Suppressor macrophage treated with lipopolysaccharide for 4 hours (primary cell): ENCODE data around the gene RAPGEF5.

ENCODE experiments used
- DNase-seq: peaks from one replicate; pipeline ENCODE4 v3.0.0-alpha.2; 2020

The RAPGEF5 gene

DNA sequence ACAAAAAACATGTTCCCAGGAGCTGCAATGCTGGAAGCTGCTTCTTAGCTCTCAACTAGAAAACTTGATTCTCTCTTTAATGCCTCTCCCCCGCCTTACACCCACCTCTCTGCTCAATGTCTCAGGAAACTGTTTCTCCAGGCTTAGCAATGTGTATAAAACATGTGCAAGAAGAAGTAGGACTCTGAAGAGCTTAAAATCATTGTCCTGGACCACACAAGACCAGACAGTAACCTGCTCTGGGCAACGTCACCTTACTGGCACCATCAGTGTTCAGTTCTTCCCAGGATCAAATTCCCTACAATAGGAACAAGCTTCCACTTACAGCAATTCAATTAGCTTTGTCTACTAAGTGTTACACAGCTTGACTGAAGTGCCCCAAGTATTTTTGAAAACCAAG is 104.9 kb downstream of the RAPGEF5 start:
- no peak for DNase-seq

DNA sequence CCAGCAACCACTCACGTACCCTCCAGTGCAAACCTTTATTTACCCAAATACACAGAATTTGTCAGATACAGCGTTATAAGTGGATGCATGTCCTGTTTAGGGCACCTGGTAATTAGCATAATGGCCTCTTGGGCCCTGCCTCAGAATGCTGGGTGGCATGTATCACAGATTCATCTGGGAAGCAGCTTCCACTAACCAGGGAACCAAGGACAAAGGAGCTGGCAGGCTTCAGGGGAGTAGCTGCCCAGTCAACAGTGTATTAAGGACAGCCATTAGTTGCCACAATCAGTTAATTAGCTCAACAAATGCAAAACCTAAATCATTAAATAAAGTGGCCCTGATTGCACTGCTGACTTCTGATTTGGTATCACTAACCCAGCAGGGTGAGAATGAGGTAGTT is 105.7 kb downstream of the RAPGEF5 start:
- DNase-seq = no peak

DNA sequence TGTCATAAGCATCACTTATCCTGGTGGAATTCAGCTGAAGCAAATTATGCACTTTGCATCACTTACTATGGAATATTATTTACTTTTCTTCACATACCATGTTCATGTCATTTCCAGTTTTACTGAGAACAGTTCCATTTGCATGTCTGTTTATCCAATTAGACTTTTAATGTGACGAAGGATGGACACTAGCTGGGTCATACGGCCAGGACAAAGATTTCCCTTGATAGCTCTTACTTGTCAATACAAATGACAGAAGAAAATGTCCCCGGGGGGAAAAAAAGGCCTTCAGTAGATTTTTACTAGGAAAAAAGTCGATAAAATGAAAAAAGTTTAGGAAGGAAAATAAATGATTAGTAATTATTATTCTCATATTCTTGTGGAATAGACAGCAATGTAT is 106.6 kb downstream of the RAPGEF5 start:
- DNase-seq = no peak

DNA sequence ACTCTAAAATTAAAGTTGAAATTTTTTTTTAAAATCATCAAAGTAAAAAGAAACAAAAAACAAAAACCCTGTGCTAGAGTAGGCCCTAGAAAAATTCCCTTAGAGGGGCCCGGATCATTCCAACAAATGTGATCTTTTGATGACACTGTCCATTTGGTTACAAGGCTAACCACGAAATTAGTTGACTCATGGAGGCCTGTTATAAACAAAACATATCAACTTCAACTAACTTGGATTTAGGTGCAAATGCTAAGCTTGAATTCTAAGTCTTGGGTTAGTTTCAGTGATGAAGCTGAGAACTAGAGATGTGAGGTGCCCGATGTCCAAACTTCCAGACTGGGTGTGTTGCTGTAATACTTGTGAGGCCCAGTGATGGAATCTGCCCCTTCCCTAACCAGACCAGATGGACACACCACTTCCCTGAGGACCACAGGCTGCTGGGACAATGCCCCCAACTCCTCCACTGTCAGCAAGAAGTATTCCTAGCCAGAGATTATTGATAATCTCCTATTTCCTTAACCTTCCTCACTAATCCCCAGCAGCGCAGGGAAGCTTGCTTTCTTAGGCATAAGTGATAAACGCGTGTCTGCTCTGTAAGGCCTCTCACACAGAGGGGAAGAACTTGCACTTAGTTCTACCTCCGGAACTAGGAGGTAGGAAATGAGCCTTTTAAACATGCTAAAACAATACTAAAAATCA is 108.7 kb downstream of the RAPGEF5 start:
- no peak for DNase-seq

DNA sequence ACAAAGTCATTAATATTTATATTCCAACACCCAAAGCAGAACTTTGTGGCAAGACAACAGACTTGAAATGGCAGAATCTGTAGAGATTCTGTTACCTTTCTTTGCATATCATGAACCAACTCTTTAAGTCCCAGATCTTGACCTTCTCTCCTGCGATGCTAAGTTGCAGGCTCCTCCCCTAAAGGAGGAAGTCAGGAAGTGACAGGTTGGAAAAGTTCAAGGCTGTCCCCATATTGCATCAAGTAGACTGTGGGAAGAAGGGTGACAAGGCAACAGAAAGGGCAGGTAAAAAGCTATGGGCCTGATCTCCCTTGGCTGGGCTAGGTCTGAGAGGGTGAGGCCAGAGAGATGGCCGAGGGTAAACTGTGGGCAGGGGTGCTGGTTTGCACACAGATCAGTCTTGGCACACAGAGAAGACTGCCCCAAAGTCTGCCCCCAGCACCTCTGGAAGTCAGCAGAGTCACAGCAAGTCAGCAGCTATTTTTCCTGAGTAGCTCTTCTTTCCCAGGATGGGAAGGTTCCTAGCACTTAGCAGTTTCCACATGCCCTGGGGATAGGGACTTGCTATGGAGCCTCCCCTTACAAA is 115.1 kb downstream of the RAPGEF5 start:
- no peak for DNase-seq

DNA sequence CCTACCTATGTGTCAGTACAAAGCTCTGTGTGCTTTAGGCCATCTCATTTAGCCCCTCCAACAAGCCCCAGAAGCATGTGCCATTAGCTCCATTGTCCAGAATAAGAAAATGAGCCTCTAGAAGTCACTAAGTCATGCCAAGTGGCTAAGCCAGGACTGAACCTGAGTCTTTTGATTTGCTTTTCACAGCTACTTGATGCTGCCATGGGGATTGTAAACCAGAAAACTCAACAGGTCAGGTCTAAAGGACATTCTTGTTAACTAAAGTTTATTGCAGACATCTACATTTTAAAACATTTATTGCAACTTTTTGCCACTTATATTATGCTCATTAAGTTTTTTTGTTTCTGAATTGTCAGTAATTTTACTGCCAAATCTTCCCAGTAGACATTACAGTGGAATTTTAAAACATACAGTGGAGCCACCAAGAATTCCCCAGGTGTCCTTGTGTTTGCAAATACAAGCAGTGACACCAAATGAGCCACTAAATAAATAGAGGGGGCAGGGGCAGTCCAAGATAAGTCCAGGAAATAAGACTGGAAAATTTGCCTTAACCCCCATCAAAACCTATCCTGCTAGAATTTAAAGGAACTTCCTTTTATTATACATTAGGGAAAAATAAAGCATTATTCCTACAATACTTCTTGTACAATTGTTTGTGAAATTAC is 115.9 kb downstream of the RAPGEF5 start:
- no peak for DNase-seq

DNA sequence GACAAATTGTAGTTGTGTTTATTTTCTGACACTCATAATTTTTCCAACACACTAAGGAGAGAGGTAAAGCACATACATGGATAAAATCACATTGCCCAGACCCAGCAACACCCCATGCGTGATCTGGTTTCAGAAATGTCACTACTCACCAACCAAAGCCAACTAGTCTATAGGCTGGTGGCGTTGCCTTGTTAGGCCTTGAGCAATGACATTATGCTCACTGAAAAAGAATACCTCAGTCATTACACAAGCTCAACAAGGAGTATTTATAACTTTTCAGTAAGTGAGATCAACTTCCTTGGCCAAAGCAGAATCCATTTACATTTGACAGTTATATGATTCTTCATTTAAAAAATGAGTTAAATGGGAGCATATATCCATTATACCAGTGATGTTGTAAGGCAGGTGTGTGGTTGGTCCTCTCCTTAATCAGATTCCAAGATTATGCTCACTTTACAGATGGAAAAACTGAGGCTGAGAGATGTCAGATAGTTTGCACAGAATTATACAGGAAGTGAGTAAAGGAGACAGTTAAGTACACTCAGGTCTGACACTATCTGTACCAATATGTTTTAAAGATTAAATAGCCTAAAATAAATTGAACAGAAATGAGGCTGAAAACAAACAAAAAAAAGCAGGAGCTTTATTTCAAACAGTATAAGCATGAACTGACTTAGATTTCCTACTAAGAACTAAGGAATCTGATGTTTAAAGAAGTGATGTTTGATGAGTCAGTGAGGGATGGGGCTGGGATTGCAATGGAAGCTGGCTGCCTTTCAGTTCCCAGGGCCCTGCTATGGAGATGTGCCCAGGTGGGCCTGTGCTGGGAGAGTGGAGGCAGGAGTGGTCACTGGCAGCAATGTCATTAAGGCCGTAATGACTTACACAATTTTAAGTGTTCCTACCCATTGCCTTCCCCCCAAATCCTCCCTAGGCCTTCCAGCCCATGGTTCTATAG is 118.3 kb downstream of the RAPGEF5 start:
- DNase-seq = no peak

DNA sequence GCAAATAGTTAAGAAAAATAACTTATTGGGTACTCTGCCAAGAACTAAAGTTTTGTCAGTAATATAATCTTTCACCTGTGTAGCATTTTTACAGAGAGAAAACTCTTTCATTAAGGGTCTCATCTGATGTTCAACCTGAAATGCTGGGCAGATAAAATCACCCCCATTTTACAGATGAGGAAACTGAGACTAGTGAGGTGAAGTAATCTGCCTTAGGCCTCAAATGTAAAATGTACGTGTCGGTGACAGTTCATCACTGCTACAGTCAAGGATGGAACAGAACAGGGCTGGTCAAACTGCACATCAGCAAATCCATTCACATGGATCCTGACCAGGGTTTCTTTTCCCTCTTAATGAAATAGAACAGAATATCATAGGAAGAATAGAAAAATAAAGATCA is 121.8 kb downstream of the RAPGEF5 start:
- DNase-seq = no peak

DNA sequence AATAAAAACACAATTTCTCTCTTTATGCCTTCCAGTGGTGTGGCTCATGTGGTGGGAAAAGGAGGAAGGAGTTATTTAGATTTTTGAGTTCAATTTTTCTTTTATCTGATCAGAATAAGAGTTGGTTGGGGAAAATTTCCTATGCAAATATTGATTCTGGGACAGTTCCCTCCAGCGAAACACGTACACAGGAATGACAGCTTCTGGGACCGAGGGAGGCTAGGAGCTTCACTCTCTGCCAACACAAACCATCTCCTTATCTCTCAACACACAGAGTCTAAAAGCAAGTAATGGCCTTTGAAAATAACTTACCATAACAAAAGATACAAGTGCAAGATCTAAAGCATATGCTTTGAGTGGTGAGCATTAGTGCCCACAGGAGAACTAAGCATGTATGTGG is 122.7 kb downstream of the RAPGEF5 start:
- DNase-seq = no peak

DNA sequence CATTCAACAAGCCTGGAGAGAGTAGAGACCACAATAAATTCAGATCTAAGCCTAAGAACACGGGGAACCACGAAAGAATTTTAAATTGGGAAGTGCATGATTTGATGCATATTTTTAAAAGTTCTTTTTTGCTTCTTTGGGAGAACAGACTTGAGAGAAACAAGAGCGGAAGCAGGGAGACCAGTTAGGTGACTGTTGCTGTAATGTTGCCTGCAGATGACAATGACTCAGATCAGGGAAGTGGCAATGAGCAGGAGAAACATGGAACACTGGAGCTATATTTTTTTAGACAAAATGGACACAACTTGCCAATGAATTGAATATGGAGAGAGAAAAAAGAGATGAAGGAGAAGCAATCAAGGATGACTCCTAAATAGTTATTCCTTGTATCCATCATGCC is 125.1 kb downstream of the RAPGEF5 start:
- DNase-seq = no peak

DNA sequence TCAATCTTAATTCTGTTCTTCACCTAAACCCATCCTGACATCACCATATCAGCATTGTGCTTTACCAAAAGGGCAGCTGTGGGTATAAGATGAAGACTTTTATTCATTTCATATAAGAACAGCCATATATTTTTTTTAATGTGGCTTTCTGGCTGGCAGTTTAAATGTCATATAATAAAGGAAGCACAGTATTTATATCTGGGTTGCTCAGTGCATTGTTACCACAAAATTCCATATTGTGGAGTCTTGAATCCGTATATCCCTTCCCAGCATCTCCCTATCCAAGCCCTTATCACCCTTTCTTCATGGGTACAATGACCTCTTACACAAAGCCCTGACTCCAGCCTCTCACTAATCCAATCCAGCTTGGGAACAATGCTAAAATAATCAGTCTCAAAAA is 125.8 kb downstream of the RAPGEF5 start:
- no peak for DNase-seq

DNA sequence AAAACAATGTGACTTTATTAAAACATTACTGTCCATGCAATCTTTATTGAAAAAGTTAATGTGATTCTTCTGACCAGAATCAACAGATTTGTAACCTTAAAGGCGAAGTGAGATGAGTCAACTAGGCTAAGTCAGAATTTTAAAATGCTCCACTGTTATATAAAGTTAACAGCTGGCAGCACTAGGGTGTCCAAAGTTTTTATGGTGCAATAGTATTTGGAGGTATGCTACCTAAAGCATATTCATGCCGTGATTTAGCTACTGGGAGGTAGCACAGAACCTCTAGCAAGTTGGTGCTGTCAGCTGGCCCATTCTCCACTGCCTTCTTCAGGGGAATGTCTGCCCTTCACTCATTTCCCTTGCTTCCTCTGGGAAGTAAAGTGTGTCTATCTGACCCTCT is 126.7 kb downstream of the RAPGEF5 start:
- no peak for DNase-seq

DNA sequence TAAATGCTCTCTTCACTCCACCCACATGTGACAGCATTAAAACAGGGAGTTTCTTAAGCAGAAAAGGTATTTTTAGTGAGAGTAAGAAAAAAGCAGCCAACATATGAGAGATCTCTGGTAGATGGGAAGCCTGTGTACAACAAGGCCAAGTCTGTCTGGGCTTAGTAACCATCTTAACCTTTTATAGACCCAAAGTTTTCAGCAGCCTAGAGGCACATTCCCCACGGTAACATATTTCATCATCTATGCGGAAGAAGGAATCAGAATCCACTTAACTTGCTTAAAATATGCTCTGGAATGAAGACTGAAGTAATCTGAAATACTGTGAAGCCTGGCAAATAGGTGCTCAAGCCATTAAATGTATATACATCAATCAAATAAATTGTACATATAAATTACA is 127.8 kb downstream of the RAPGEF5 start:
- DNase-seq = no peak

DNA sequence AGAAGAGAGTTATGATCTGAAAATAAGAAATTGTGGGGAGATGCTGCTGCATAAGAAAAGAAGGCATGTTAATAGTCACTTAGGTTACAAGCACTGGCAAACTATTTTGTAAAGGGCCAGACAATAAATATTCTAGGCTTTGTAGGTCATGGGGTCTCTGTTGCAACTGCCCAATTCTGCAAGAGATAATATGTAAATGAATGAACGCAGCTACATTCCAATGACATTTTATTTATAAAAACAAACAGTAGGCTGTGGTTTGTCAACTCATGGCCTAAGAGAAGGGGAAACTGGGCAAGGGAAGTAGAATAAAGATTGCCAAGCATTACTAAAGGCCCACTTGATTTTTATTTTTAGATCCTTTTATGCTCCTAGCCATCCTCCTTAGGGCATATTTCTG is 133.1 kb downstream of the RAPGEF5 start:
- DNase-seq = peak; percentile 39

DNA sequence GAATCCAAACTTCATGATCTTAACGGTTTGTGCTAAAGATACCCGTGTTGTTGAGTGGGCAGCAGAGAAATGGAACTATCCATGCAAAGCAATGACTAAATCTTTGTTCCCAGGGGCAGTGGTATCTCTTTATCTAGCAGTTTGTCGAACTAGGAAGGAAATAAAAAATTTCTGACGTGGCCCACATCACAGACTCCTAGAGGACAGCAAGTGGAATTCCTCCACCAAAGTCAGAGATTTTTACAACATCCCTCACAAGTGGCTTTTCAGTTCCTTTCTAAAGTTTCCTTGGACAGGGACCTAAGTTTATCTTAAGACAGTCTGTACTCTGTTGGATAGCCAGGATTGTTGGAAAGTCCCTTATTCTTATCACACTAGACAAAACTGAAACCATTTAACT is 136.0 kb downstream of the RAPGEF5 start:
- DNase-seq = no peak

DNA sequence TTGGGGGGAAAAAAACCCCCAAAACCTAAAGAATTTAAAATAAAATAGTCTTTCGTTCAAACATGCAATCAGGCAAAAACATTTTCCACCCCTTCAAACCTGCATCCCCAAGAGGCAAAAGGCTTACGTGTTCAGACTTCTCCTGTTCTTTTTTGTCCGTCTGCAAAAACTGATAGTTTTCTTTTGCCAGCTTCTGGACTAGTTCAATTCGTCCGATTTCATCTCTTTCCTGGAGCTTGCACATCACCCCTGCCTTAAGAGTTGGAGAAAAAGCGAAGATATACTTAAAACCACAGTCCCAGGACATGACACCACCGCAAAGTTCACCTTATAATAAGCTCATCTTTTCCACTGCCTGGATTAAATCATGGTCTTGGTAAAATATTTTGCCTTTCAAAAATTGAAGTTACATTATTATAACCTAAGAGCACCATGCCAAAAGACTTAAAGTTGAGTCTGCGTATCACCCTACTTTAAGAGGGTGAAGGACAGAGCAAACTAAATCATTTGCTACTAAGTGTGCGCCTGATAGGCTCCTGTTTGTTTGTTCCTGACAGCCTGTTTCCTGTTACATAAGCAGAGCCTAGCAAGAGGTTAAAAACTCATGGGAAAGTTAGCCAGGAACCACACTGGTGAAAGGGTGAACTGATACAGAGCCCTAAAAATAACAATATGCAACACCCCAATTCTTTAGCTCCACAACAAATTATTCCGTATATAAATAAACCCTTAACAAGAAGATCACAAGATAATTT is 137.0 kb downstream of the RAPGEF5 start:
- no peak for DNase-seq

DNA sequence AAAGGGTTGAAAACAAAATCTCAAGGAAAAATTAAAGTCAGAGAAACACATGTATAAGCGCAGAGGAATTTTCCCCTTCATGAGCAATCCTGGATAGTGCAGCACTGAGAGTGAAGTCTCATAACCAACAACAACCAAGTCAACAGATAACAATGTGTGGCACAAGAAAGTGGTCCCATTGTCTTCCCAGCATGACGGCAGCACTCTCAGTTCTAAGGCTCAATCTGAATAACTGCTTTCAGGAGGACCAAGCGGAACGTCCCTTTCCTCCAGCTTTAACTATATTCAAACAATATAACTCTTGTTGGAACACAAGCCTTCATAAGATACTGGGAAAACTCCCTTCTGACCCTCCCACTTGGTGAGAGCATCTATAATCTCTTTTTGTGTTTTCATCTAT is 137.9 kb downstream of the RAPGEF5 start:
- no peak for DNase-seq

DNA sequence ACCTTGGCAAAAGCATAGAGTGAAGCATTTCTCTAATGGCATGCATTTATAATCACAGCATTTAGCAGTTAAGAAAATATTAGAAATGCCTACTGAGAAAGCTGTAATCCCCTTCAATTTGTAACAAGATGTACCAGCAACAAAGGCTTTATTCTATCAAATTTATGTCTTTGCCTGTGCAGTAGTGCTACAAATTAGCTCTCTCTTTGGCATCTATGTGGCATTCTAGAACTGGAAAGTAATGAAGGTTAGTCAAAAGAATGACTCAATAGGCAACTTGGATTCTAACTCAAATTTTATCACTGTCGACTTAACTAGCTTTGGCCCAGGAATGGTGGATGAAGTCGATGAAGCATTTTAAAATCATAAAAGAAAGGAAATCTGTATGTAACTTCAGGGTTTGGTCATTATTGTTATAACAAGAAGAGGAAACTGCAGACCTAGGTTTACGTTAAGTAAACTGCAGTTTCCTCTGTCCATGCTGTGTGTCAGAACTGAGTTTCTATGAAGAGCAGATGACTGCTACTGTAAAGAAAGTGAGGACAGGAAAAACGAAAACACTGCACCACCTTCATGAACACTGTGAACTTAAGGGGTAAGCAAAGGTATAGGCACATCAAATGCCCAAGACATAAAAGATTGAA is 140.0 kb downstream of the RAPGEF5 start:
- DNase-seq = no peak

DNA sequence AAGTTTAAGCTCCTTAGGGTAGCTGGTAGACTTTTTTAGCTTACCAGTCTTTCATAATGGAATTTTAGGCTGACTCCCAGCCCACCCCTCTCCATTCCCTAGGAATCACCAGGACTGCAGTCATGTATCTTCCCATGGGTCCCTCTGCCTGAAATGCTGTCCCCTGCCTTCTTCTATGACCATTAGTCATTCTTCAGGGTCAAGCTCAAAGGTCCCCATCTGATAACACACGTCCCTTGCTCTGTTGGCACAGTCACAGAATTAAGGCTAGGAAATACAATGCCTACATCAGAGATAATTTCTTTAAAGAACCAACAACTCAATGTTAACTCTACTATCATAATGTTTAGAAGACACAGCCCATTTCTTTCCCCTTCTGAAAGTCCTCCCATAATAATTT is 140.6 kb downstream of the RAPGEF5 start:
- no peak for DNase-seq

DNA sequence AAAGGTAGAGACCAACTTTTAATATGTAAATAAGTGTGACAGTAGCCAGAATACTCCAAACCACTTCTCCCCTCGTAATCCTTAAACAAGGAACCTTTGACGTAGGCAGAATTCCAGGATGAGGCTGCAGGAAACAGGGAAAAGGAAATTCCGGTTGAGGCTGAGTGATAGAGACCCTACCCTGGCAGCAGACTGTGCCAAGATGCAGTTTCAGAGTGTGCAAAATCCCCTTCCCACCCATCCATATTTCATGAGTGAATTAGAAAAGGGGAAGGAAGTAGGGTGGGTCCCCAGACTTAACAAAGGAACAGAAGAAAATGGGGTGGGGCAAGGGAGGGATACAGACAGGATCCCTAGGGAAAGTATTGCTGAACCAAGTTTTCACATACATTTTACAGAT is 143.0 kb downstream of the RAPGEF5 start:
- no peak for DNase-seq

DNA sequence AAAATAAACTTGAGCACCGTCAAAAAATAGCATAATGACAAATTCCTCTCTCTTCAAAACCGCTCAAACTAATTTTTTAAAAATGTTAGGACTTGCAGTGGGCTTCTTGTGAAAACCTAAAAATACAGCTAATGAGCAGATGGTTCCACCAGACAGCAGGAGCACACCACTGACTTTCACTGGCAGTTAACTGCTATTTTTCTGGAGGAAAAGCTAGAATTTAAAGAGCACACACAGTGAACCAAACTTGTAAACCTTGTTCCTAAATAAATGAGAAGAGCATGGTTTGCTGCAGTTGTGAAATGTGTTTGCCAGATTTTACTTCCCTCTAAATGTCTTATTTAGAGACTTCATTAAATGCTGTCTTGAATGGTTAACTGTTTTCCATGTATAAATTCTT is 143.9 kb downstream of the RAPGEF5 start:
- DNase-seq = no peak

DNA sequence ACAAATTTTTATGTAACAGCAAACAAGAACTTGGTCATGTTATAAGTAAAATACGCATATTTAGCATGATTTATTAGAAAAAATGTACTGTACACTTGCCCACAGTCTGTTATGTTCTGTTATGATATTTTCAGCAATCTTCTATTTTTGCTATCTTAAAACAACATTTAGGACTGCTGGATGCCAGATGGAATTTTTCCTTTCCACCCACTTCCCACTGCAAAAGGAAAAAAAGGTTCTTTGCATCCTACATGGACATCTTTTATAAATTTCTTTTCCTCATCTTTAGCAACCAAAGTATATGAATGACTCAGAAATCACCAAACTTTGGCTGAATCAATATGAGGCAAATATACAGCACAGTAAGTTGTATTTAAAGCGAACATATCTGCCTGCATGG is 146.0 kb downstream of the RAPGEF5 start:
- no peak for DNase-seq
